ENCODE results near the gene CLSTN2.

Gene CLSTN2

DNA sequence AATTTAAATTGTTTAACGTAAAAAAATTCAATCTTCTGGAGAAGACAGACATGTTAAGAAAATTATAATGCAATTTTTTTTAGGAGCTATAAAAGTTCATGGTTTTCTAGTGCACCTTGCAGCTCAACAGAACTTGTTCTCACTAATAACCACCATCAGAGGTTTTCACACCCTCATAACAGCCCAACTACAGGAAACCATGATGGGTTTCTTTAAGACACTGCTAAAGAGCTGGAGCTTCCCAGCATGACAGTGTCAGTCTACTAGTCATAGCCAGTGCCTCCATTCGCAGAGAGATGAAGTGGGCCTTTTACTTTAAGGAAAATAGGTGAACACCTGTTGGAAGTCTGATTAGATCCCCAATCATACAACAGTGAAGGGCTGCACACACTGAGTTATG lies 518.8 kb downstream of the CLSTN2 start:
- no peak for DNase-seq (ENCODE audit: low read depth)

- DNase-seq (ENCODE audit: low read depth), result no peak
Observed at GRCh38 chr3:140455521-140456214, 520.7 kb downstream of the CLSTN2 start.

DNA sequence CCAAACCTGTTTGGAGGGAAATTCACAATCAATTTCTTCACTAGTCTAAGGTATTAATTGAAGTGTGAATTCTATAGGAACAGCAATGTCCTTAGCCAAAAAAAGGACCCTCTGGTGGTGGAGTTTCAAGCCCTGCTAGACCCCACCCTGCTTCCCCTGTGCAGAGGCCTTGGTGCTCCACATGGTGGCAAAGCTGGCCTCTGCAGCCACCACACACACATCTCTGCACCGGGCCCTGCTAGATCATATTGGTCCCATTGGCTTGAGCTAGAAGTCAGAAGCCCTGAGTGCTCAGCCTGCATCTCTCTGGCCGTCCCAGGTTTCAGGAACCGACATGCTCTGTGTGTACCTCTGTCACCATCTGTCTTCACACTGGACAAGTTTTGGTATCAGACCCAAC lies 522.0 kb downstream of the CLSTN2 start:
- no peak for DNase-seq (ENCODE audit: low read depth)

- no peak for DNase-seq (ENCODE audit: low read depth)
Observed at GRCh38 chr3:140459462-140459861, 524.5 kb downstream of the CLSTN2 start.

- no peak for DNase-seq (ENCODE audit: low read depth)
Observed at GRCh38 chr3:140461250-140461649, 526.3 kb downstream of the CLSTN2 start.

DNA sequence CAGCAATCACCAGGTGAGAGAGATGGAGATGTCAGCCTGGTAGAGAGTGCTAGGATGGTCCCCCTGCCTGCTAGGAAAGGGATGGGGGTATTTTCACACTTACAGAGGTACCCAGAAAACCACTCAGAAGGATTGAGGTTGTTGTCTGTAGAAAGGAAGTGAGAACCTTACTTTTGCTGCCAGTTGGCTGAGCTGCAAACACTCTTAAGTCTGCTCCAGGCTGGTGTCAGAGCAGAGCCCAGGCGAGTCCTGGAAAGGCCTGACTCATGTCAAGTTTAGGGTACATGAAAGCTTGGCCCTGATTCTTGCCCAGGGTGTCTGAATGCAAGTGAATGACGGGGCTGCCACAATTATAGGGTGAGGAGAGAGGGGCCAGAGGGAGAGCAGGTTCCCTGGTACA lies 528.4 kb downstream of the CLSTN2 start:
- DNase-seq (ENCODE audit: low read depth), result no peak

DNA sequence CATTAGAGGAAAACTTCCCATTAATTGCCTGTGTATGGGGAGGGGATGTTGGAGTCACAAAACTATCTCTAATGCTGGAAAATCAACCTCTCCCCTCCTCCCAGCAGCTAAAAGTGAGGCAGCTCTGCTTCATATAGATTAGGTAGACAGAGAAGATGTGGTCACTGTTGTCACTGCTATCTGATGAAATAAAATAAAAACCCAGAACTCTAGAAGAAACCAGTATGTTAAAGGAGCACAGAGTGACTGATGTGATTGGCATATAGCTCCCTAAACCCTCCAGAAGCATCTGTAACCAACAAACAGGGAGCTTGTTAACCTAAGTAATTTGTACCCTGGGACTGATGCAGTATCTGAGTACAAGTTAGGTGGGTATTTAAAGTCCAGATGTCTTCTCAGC lies 531.0 kb downstream of the CLSTN2 start:
- no peak for DNase-seq (ENCODE audit: low read depth)

DNA sequence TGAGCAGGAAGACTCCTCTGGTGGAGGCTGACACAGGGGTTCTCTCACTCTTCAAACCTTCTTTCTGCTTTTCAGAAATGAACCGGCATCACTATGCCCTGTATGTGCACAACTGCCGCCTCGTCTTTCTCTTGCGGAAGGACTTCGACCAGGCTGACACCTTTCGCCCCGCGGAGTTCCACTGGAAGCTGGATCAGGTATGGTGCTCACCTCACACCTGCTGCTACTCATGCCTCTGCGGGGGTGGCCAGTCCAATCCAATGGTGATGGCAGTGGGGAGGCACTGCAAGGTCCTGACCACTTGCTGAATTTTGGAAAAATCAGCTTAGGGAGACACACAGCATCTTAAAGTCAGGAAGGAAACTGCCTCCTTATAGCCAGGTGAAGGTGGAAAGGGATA lies 531.5 kb downstream of the CLSTN2 start:
- DNase-seq (ENCODE audit: low read depth), result no peak

DNA sequence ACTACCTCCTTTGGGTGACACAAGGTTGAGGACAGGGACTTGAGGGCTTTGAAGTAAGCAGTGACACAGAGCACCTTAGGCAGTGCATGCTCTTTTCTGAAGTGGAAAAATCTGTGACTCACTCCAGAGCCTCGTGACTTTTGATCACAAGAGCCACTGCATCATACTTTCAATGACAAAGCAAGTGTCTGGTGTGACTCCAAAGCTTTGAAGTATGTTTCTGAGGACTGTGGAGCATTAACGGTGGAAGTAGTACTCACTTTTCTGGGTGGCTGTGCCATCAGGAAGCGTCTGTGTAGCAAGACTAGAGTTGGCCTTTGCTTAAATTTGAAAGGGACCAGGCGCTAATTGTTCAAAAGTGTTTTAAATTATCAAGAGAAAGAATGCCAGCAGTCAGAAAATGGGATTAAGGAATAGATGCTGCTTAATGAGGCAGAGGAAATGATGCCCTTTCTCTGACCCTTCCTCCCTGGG lies 532.2 kb downstream of the CLSTN2 start:
- peak; percentile 25 for DNase-seq (ENCODE audit: low read depth)

DNA sequence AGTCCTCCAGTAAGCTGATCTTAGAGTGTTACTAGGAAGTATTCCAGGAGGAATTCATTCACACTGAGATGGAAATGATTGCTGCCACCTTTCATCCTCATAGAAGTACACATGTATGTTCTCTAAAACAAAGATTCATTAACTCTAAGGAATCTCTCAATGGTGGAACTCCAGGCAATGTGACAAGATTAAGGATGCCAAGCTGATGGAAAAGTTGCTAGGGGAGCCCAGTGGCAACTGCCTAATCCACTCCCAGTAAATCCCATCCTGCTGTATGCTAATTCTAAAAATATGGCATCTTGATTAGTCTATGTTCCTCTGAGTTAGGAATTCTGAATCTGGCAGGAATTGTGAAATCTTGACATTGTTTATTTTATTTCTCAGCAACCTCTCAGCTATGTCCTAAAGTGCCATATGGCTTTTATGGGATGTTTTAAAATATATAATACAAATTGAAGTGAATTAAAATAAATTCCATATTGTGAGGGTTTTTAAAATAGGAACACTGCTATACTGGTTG lies 532.9 kb downstream of the CLSTN2 start:
- DNase-seq (ENCODE audit: low read depth), result no peak

DNA sequence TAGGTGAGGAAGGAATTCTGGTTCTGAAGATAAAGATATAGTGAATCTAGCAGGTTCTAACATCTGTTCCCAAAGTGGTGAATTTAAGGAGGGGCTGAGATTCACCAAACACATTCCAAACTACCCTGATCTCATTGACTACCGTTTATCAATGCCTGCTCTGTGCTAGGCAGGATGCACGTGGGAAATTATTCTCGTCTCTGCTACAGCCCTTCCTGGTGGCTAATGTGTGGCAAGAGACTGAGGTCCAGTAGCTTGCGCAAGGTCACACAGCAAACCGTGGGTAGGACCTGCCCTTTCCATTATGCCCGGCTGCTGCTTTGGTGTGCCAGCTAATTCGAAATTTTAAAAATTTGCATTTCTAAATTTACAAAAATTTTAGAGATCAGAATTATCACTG lies 533.4 kb downstream of the CLSTN2 start:
- DNase-seq (ENCODE audit: low read depth), result no peak

GRCh38 chr3:140469491-140469890 lies 534.5 kb downstream of the CLSTN2 start:
- no peak for DNase-seq (ENCODE audit: low read depth)

DNA sequence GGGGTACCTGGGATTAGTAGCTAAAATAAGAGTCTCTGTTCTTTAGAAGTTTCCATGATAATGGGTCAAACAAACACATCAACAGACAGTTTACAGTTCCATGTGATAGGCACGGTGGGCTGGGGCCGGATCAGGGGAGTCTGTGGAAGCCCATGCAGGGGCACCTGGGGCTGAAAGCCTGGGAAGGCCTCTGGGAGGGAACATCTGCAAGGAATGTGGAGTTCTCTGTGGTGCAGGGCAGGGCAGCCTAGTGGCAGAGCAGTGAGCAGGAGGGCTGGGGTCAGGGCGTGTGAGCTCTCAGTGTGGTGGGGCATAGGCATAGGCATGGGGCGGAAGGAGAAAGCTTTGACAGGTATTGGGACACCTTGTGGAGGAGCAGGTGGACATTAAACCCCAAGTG lies 535.2 kb downstream of the CLSTN2 start:
- no peak for DNase-seq (ENCODE audit: low read depth)

- DNase-seq (ENCODE audit: low read depth), result no peak
Observed at GRCh38 chr3:140470962-140471361, 536.0 kb downstream of the CLSTN2 start.

- DNase-seq (ENCODE audit: low read depth), result no peak
Observed at GRCh38 chr3:140472306-140473020, 537.5 kb downstream of the CLSTN2 start.

DNA sequence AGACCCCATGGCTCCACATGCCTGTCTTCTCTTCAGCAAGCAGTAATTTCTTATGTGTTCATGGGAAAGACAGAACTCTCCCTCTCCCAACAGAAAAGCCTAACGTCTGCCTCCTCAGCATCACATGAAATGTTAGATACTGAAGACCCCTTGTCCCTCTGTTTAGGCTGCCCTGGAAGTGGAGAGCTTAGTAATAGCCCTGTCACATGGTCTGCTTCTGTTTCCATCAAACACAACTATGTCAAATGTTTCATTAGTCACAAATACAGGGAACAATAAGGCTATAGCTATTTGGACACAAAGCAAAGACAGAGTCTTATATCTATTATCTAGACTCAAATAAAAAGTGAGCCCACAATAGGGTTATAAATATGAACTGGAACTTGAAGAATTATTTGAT lies 552.6 kb downstream of the CLSTN2 start:
- no peak for DNase-seq (ENCODE audit: low read depth)

- DNase-seq (ENCODE audit: low read depth), result no peak
Observed at GRCh38 chr3:140493271-140493670, 558.3 kb downstream of the CLSTN2 start.

DNA sequence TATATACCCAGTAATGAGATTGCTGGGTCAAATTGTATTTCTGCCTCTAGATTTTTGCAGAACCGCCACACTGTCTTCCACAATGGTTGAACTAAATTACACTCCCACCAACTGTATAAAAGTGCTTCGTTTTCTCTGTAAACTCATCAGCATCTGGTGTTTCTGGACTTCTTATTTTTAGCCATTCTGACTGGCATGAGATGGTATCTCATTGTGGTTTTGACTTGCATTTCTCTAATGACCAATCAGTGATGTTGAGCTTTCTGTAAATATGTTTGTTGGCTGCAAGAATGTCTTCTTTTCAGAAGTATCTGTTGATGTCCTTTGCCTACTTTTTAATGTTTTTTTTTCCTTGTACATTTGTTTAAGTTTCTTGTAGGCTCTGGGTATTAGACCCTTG lies 560.0 kb downstream of the CLSTN2 start:
- DNase-seq (ENCODE audit: low read depth), result no peak

DNA sequence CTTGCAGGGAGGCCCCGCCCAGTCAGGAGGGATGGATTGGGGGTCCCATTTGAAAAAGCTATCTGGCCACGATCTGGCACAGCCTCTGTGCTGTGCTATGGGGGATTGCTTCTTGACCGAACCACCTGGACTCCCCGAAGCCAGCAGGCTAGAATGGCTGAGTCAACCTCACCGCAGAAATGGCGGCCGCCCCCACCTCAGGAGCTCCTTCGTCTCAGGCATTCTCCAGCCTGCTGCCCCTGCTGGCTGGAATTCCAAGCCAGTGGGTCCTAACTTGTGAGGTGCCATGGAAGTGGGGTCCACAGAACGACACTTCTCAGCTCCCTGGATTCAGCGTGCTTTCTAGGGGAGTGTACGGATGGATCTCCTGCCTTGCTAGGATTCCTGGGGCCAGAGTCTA lies 562.3 kb downstream of the CLSTN2 start:
- no peak for DNase-seq (ENCODE audit: low read depth)

GRCh38 chr3:140499114-140499757 lies 564.3 kb downstream of the CLSTN2 start:
- no peak for DNase-seq (ENCODE audit: low read depth)

DNA sequence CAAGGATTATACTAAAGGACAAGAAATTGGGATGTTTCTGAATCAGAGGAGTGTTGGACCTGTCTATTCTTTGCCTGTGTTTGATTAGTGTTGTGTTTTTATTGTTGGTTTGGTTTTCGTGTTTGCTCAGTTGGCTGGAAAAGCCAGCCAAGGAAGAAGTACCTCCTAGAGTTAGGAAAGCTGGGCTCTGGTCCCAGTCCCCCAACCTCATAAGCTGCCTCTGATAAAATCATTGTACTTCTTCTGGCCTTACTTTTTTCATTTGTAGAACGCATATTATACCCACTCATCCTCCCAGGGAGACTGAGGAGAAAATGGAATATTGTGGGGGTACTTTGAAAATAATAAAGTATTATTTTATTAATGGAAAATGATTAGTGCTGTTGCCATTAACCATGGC lies 565.5 kb downstream of the CLSTN2 start:
- no peak for DNase-seq (ENCODE audit: low read depth)

- DNase-seq (ENCODE audit: low read depth), result no peak
Observed at GRCh38 chr3:140501061-140501769, 566.2 kb downstream of the CLSTN2 start.

All from iris pigment epithelial cell (primary cell).